Calu3 (cell line): ENCODE data around the gene CCDC112. TPM values are rescaled to one million over a fixed set of nuclear protein-coding genes. Genes with fewer than 3 reads are reported as not detected.
A peak's percentile ranks its signal among the peaks of the same experiment; 100 is the strongest.

Experiments
- BruUV-seq: library from RNA; stranded (reverse); fragments of 400-500 nt; replicated peaks from 2 replicates; lab custom pipeline; 2021; lab: Mats Ljungman, UMichigan
- CTCF ChIA-PET: fragments of 300-600 bp; sonication (Branson Sonifier 250); formaldehyde crosslinking; loops from one replicate; lab custom pipeline; 2022; ENCODE audit warnings: antibody characterized with exemption; lab: Charles Lee
- DNase-seq: peaks from one replicate; pipeline ENCODE4 v3.0.0; 2022
- H3K27ac Mint-ChIP-seq: one replicate; pipeline ENCODE4 v1.8.0; 2022; ENCODE audit warnings: mixed read lengths; ENCODE audit not compliant: unreplicated experiment
- H3K27me3 Mint-ChIP-seq: one replicate; pipeline ENCODE4 v1.8.0; 2022; ENCODE audit warnings: mixed read lengths; ENCODE audit not compliant: unreplicated experiment
- H3K36me3 Mint-ChIP-seq: one replicate; pipeline ENCODE4 v1.8.0; 2022; ENCODE audit warnings: mild to moderate bottlenecking, moderate library complexity, mixed read lengths; ENCODE audit not compliant: insufficient read depth, unreplicated experiment
- H3K4me1 Mint-ChIP-seq: one replicate; pipeline ENCODE4 v1.8.0; 2022; ENCODE audit warnings: mild to moderate bottlenecking, low read depth, mixed read lengths; ENCODE audit not compliant: unreplicated experiment
- H3K4me3 Mint-ChIP-seq: one replicate; pipeline ENCODE4 v1.8.0; 2022; ENCODE audit warnings: mild to moderate bottlenecking, low read depth, moderate library complexity, mixed read lengths; ENCODE audit not compliant: unreplicated experiment
- H3K9me3 Mint-ChIP-seq: one replicate; pipeline ENCODE4 v1.8.0; 2022; ENCODE audit warnings: low read depth, mixed read lengths; ENCODE audit not compliant: unreplicated experiment
- intact Hi-C: fragments of 100-400 bp; cut with micrococcal nuclease; formaldehyde crosslinking; loops from one replicate; pipeline ENCODE4 v1.10.0; 2022; ENCODE audit not compliant: unreplicated experiment
- total RNA-seq: library from RNA; stranded (reverse); gene quantifications from 2 replicates; pipeline ENCODE4 v1.2.3, GENCODE V29; 2022
- TF ChIP-seq, protein P1 (sequence below): fragments of 200-600 bp; IDR thresholded peaks from one replicate; pipeline ENCODE4 v1.8.0; 2022; ENCODE audit warnings: antibody characterized with exemption; ENCODE audit not compliant: unreplicated experiment

The CCDC112 gene
- total RNA-seq, 1 experiment from 2014 or later: 11.2 TPM

DNA sequence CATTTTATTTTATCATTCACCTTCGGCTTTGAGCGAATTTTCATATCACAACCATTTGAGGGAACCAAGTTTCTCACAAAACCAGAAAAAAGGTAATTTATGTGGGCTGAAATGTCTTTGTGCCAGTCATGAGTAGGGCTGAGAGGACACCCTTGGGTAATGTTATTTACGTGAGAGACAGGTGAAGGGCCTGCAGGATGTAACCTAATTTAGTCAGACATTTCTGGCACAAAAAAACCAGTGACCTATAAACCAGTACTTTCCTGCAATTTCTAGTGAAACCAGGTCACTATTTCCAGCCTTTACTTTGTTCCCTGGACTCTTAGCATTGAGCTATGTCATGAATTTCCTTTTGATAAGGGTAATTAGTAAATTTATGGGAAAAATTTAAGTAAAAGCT lies 17.2 kb upstream of the CCDC112 start:
- Mint-ChIP-seq H3K36me3 (no peaks in the 10 kb centered on the region), H3K4me1 (peaks cover 7% of the 10 kb centered on the region), H3K27me3 (no peaks in the 10 kb centered on the region), H3K9me3 (no peaks in the 10 kb centered on the region), H3K4me3 (no peak overlapping the region), H3K27ac (no peak overlapping the region)
- DNase-seq: no peak
- intact Hi-C loops: loop anchor here (5.0 kb wide), 1 partner anchor 44 kb away; no protein-coding TSS in a partner anchor
- TF ChIP-seq, protein P1, sequence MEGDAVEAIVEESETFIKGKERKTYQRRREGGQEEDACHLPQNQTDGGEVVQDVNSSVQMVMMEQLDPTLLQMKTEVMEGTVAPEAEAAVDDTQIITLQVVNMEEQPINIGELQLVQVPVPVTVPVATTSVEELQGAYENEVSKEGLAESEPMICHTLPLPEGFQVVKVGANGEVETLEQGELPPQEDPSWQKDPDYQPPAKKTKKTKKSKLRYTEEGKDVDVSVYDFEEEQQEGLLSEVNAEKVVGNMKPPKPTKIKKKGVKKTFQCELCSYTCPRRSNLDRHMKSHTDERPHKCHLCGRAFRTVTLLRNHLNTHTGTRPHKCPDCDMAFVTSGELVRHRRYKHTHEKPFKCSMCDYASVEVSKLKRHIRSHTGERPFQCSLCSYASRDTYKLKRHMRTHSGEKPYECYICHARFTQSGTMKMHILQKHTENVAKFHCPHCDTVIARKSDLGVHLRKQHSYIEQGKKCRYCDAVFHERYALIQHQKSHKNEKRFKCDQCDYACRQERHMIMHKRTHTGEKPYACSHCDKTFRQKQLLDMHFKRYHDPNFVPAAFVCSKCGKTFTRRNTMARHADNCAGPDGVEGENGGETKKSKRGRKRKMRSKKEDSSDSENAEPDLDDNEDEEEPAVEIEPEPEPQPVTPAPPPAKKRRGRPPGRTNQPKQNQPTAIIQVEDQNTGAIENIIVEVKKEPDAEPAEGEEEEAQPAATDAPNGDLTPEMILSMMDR: no peak
- BruUV-seq: no TSS peak
- CTCF ChIA-PET: interaction anchor here (0.5 kb wide), 1 partner anchor 261 kb away, joined by 3 read pairs; no protein-coding TSS in a partner anchor

DNA sequence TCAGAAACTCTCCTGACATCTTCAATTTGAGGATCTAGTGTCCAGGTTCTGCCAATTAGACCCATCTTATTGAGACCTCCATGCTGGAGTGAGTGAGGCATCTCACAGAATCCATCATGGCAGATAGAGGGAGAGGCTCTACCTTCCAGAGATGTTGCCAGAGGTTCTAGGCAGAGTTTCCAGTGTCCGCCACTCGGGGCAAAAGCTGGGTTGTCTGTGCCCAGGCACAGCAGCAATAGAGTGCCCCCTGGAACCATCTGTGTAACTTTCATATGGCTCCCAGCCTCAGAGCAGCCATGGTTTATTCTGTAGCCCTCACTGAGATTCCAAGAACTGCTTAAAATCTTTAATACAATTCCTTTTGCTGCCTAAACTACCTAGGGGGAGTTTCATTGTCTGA lies 16.6 kb upstream of the CCDC112 start:
- Mint-ChIP-seq H3K4me3 (no peak overlapping the region), H3K4me1 (peaks cover 7% of the 10 kb centered on the region), H3K36me3 (no peaks in the 10 kb centered on the region), H3K9me3 (no peaks in the 10 kb centered on the region), H3K27me3 (no peaks in the 10 kb centered on the region), H3K27ac (no peak overlapping the region)
- TF ChIP-seq, protein P1: no peak
- CTCF ChIA-PET: no interaction called here
- no TSS peak for BruUV-seq
- no peak for DNase-seq
- intact Hi-C loops: loop anchor here (5.0 kb wide), 1 partner anchor 44 kb away; no protein-coding TSS in a partner anchor

DNA sequence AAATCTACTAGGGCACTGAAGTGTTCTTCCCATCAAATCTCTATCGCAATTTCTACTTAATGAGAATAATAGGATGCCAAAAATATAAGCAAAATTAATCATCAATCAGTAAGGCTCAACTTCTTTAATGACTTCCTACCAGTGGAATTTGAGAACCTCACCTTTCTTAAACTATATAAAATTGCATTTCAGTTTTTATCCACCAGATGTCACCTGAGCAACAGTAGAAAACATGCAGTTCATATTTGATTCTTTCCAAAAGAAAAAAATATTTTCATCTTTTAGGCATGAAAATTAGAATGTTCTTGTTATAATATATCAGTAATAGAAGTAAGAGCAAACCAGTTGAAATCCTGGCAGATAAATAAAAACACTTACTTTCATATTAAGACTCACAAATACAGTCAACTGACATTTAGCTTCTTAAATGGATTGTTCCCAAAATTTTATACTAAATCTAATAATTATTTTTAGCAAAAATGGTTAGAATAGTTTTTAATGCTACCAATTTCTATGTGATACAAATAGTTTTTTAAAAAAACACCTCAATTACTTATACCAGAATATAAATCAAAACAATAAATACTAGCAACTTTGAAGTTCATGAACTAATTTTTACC lies 13.4 kb upstream of the CCDC112 start:
- Mint-ChIP-seq H3K4me3 (no peak overlapping the region), H3K27me3 (no peaks in the 10 kb centered on the region), H3K36me3 (no peaks in the 10 kb centered on the region), H3K27ac (no peak overlapping the region), H3K9me3 (no peaks in the 10 kb centered on the region), H3K4me1 (peaks cover 21% of the 10 kb centered on the region)
- intact Hi-C loops: loop anchor here (1.0 to 5.0 kb wide), 6 partner anchors 47 to 532 kb away; partner anchors contain the start of genes AP3S1 and ATG12
- CTCF ChIA-PET: interaction anchor here (0.7 to 3.2 kb wide), 8 partner anchors 21 to 281 kb away, joined by 3 to 35 read pairs (median 4); no protein-coding TSS in a partner anchor
- DNase-seq: no peak
- TF ChIP-seq, protein P1: peak; percentile 63
- BruUV-seq: no TSS peak

DNA sequence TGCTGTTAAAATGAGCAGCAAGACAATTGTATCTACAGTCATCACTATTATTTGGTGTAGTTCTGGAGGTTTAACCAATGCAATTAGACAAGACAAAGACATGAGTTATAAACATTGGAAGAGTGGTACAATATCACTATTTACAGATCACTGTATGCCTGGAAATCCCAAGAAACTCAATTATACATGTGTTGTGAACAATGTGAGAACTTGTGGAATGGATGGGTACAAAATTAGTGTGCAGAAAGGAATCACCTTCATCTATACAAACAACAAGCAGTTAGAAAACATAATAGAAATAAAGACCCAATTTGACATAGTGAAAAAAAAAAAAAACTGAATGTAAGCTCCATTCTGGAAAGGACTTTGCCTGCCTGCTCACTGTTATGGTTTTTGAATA lies 12.4 kb upstream of the CCDC112 start:
- Mint-ChIP-seq H3K36me3 (no peaks in the 10 kb centered on the region), H3K4me1 (peaks cover 21% of the 10 kb centered on the region), H3K4me3 (no peak overlapping the region), H3K9me3 (no peaks in the 10 kb centered on the region), H3K27ac (no peak overlapping the region), H3K27me3 (no peaks in the 10 kb centered on the region)
- DNase-seq: no peak
- intact Hi-C loops: loop anchor here (1.0 to 5.0 kb wide), 4 partner anchors 65 to 533 kb away; partner anchors contain the start of genes AP3S1 and ATG12
- CTCF ChIA-PET: interaction anchor here (0.6 to 3.2 kb wide), 7 partner anchors 61 to 282 kb away, joined by 3 to 35 read pairs (median 4); no protein-coding TSS in a partner anchor
- no TSS peak for BruUV-seq
- TF ChIP-seq, protein P1: no peak
